GM12878 (cell line): ENCODE data around the gene TRMT10C. TPM values are rescaled to one million over a fixed set of nuclear protein-coding genes. Genes with fewer than 3 reads are reported as not detected.

ENCODE experiments used
- ATAC-seq: fragments of 200-7000 bp; cut with Tn5 transposase; 3 replicates; pipeline ENCODE4 v1.9.1; 2020; ENCODE audit warnings: mild to moderate bottlenecking, moderate library complexity
- BruUV-seq: library from RNA; stranded (reverse); fragments of 400-500 nt; replicated peaks from 2 replicates; lab custom pipeline; 2021; lab: Mats Ljungman, UMichigan
- CTCF ChIA-PET: fragments of 300-600 bp; sonication (Branson Sonifier 250); formaldehyde crosslinking; extraction: SDS; loops from one replicate; lab custom pipeline; 2021; ENCODE audit warnings: inconsistent platforms; lab: Yijun Ruan, JAX
- POLR2A ChIA-PET: fragments of 350-600 bp; formaldehyde crosslinking; extraction: SDS; loops from one replicate; lab custom pipeline; 2021; ENCODE audit warnings: inconsistent platforms; lab: Charles Lee
- RAD21 ChIA-PET: fragments of 300-600 bp; sonication (Branson Sonifier 250); formaldehyde crosslinking; loops from one replicate; lab custom pipeline; 2023; ENCODE audit warnings: antibody characterized with exemption; ENCODE audit not compliant: unreplicated experiment; lab: Charles Lee
- SMC1A ChIA-PET: fragments of 300-600 bp; sonication (Branson Sonifier 250); formaldehyde crosslinking; loops from one replicate; lab custom pipeline; 2023; ENCODE audit not compliant: unreplicated experiment, uncharacterized antibody; lab: Charles Lee
- DNase-seq: peaks from one replicate; pipeline ENCODE4 v3.0.0-alpha.2; 2011; ENCODE audit warnings: low read depth, low spot score
- FAIRE-seq: peaks from 3 replicates; lab custom pipeline; 2011; peaks lifted over from hg19 to GRCh38; lab: Jason Lieb, UNC
- H2AFZ ChIP-seq: 2 replicates; pipeline ENCODE4 v1.6.0; 2011; ENCODE audit warnings: low read depth, low read length, control low read depth; ENCODE audit not compliant: control insufficient read depth
- H3K27ac ChIP-seq: 2 replicates; pipeline ENCODE4 v1.5.1; 2011; ENCODE audit warnings: control low read depth; ENCODE audit not compliant: control insufficient read depth, insufficient read depth
- H3K27me3 ChIP-seq, 2 experiments: replicated peaks in 1 of 2; 2 replicates each; pipeline versions ENCODE4 v1.6.0 to v1.6.1; 2011; ENCODE audit warnings: low read length in 1 of 2; ENCODE audit not compliant: control insufficient read depth in 2 of 2, insufficient read depth in 2 of 2
- H3K36me3 ChIP-seq, 2 experiments: 2 replicates each; pipeline ENCODE4 v1.5.1; 2011; ENCODE audit warnings: low read length in 1 of 2; ENCODE audit not compliant: control insufficient read depth in 2 of 2, insufficient read depth in 2 of 2
- H3K4me1 ChIP-seq: 2 replicates; pipeline ENCODE4 v1.6.1; 2011; ENCODE audit warnings: mild to moderate bottlenecking, low read length, moderate library complexity, mixed read lengths; ENCODE audit not compliant: control insufficient read depth, insufficient read depth
- H3K4me2 ChIP-seq: 2 replicates; pipeline ENCODE4 v1.6.0; 2011; ENCODE audit warnings: control low read depth; ENCODE audit not compliant: control insufficient read depth, insufficient read depth
- H3K4me3 ChIP-seq: fragments of 200-600 bp; sonication (generic); 2 replicates; pipeline ENCODE4 v1.5.1; 2016
- H3K79me2 ChIP-seq: 2 replicates; pipeline ENCODE4 v1.6.0; 2011; ENCODE audit warnings: low read length; ENCODE audit not compliant: control insufficient read depth, insufficient read depth
- H3K9ac ChIP-seq: 2 replicates; pipeline ENCODE4 v1.8.0; 2011; ENCODE audit warnings: low read length, control low read depth, mixed read lengths; ENCODE audit not compliant: control insufficient read depth, insufficient read depth
- H3K9me3 ChIP-seq: replicated peaks from 3 replicates; pipeline ENCODE4 v1.5.1; 2011; ENCODE audit warnings: mild to moderate bottlenecking, low read length; ENCODE audit not compliant: control insufficient read depth, insufficient read depth
- H4K20me1 ChIP-seq: 2 replicates; pipeline ENCODE4 v1.6.0; 2011; ENCODE audit not compliant: control insufficient read depth, insufficient read depth
- ASH2L ChIP-seq: fragments of 300-600, 200-600 bp; sonication (generic); IDR thresholded peaks from 2 replicates; pipeline ENCODE4 v1.6.1; 2017; ENCODE audit warnings: low read depth, mild to moderate bottlenecking, borderline replicate concordance
- CBX3 ChIP-seq: fragments of 200-600 bp; sonication (generic); IDR thresholded peaks from 2 replicates; pipeline ENCODE4 v1.6.1; 2016; ENCODE audit warnings: low read depth, borderline replicate concordance
- CHD2 ChIP-seq: IDR thresholded peaks from 2 replicates; pipeline ENCODE4 v1.6.1; 2011; ENCODE audit warnings: low read depth, low read length, improper control_type of control experiment, borderline replicate concordance
- CREM ChIP-seq: IDR thresholded peaks from 2 replicates; pipeline ENCODE4 v1.6.1; 2014; ENCODE audit warnings: antibody characterized with exemption, low read depth
- KAT2A ChIP-seq: conservative IDR thresholded peaks from 2 replicates; pipeline ENCODE4 v1.6.1; 2011; ENCODE audit warnings: low read depth, low read length; ENCODE audit not compliant: control insufficient read depth
- POLR2AphosphoS2 ChIP-seq: IDR thresholded peaks from 2 replicates; pipeline ENCODE4 v1.6.1; 2011; ENCODE audit warnings: low read depth, mild to moderate bottlenecking, low read length, improper control_type of control experiment, moderate library complexity
- RAD21 ChIP-seq: IDR thresholded peaks from 2 replicates; pipeline ENCODE4 v1.6.1; 2011; ENCODE audit warnings: mild to moderate bottlenecking, low read depth, low read length, moderate library complexity; ENCODE audit not compliant: insufficient read depth
- SMC3 ChIP-seq: IDR thresholded peaks from 2 replicates; pipeline ENCODE4 v1.6.1; 2011; ENCODE audit warnings: low read length, improper control_type of control experiment, borderline replicate concordance
- SUZ12 ChIP-seq: fragments of 200-600 bp; sonication (generic); IDR thresholded peaks from one replicate; pipeline ENCODE4 v1.6.1; 2018; ENCODE audit warnings: antibody characterized with exemption, mild to moderate bottlenecking; ENCODE audit not compliant: unreplicated experiment
- TARDBP ChIP-seq: IDR thresholded peaks from 2 replicates; pipeline ENCODE4 v1.6.1; 2016; ENCODE audit warnings: borderline replicate concordance
- WRNIP1 ChIP-seq: IDR thresholded peaks from 2 replicates; pipeline ENCODE4 v1.6.1; 2011; ENCODE audit warnings: low read depth, low read length, improper control_type of control experiment, borderline replicate concordance
- YBX1 ChIP-seq: fragments of 450-650 bp; IDR thresholded peaks from 2 replicates; pipeline ENCODE4 v1.6.1; 2016; ENCODE audit warnings: antibody characterized with exemption
- ZBTB11 ChIP-seq: fragments of 450-650 bp; formaldehyde crosslinking; IDR thresholded peaks from 2 replicates; pipeline ENCODE4 v1.5.0; 2022; ENCODE audit warnings: mild to moderate bottlenecking, missing genetic modification characterization
- ZBTB33 ChIP-seq: fragments of 450-650 bp; IDR thresholded peaks from 2 replicates; pipeline ENCODE4 v1.6.1; 2017; ENCODE audit warnings: mild to moderate bottlenecking
- WGBS: methylation state at CpG from one replicate; pipeline ENCODE4 v1.1.6; 2016; ENCODE audit warnings: low lambda C conversion rate; ENCODE audit not compliant: insufficient replicate concordance, insufficient coverage; ENCODE audit errors: missing lambda C conversion rate; 5-methylcytosine and 5-hydroxymethylcytosine counted together
- in situ Hi-C: fragments of 300-500 bp; cut with MboI; formaldehyde crosslinking; loops from 9 replicates; pipeline ENCODE4 v1.14.3; 2018; ENCODE audit warnings: mixed read lengths
- intact Hi-C: fragments of 100-400 bp; cut with micrococcal nuclease; formaldehyde crosslinking; loops from one replicate; pipeline ENCODE4 v1.14.2; 2022; ENCODE audit not compliant: unreplicated experiment
- polyA plus RNA-seq, 11 experiments: library from polyadenylated mRNA; depleted of rRNA in 4 of 11; unstranded in 6 of 11; stranded (reverse) in 5 of 11; fragments of >200 nt; fragmentation: Nextera tagmentation in 4 of 11; fragmentation: Illumina TruSeq in 1 of 11; extraction: Ambion mirVana in 4 of 11; extraction: Trizol in 1 of 11; gene quantifications; 1 replicate in 1 of 11; 2 replicates in 10 of 11; pipeline versions ENCODE4 v1.2.1 to v1.2.3, GENCODE V29; 2011 to 2016; ENCODE audit warnings: inconsistent platforms in 2 of 11, missing spikeins in 2 of 11, low read depth in 1 of 11
- total RNA-seq, 4 experiments: library from RNA; depleted of rRNA in 3 of 4; stranded (reverse); fragments of >200 nt in 3 of 4; fragmentation: Illumina TruSeq in 1 of 4; extraction: Trizol in 1 of 4; gene quantifications; 2 replicates each; pipeline versions ENCODE4 v1.2.1 to v1.2.3, GENCODE V29; 2013 to 2021

Gene TRMT10C
- total and polyA plus RNA-seq, 10 of the 15 experiments (the other 5 are each of a cell fraction or from before 2014, with no cell fraction given) = 33.0 to 82.1 (median 47.1) TPM

- SMC1A ChIA-PET = interaction anchor here (1.2 to 1.5 kb wide), 3 partner anchors 8 to 13 kb away, joined by 3 read pairs; no protein-coding TSS in a partner anchor
- H2AFZ ChIP-seq = no peak overlapping the region
- intact Hi-C loops = no loop called here
- in situ Hi-C loops = no loop called here
- TF ChIP-seq CHD2 (no peak), YBX1 (no peak), CREM (no peak), ZBTB11 (CRISPR knock-in tag) (no peak), ASH2L (no peak), SMC3 (no peak), RAD21 (no peak), SUZ12 (no peak), POLR2AphosphoS2 (no peak), TARDBP (no peak), CBX3 (no peak), WRNIP1 (no peak), KAT2A (no peak), ZBTB33 (no peak)
- BruUV-seq = no TSS peak
- DNase-seq (no peak), ATAC-seq (no peak), FAIRE-seq (no peak)
- H3K4me3 ChIP-seq = no peak overlapping the region
- H3K4me1 ChIP-seq = no peaks in the 10 kb centered on the region
- 27% methylated on average over 5 of the region's 5 CpGs for whole genome bisulfite sequencing
- no peak overlapping the region for H3K9ac ChIP-seq
- no peak overlapping the region for H3K4me2 ChIP-seq
- no peaks in the 10 kb centered on the region for H3K79me2 ChIP-seq
- no peak overlapping the region for H3K27ac ChIP-seq
- no peaks in the 10 kb centered on the region for H3K9me3 ChIP-seq
- H4K20me1 ChIP-seq = no peaks in the 10 kb centered on the region
- RAD21 ChIA-PET = no interaction called here
- no peaks in the 10 kb centered on the region for H3K27me3 ChIP-seq
- POLR2A ChIA-PET = interaction anchor here (1.2 kb wide), 1 partner anchor 14 kb away, joined by 3 read pairs; no protein-coding TSS in a partner anchor
- no peaks in the 10 kb centered on the region for H3K36me3 ChIP-seq
- CTCF ChIA-PET = interaction anchor here (1.2 kb wide), 1 partner anchor 10 kb away, joined by 3 read pairs; no protein-coding TSS in a partner anchor
These were observed 26.4 kb upstream of the TRMT10C start for GRCh38 chr3:101535221-101535620.
